ENCODE data around the gene KCNT2. TPM values are rescaled to one million over a fixed set of nuclear protein-coding genes. Genes with fewer than 3 reads are reported as not detected.

KCNT2 gene
- total RNA-seq, 3 donors from 2014 or later, result 0.49 to 2.3 (median 0.60) TPM

- TF ChIP-seq CTCF (IDR thresholded peaks at IDR 0.05), result no peak
- Histone ChIP-seq H3K36me3 (ENCODE audit: low read depth) (no peaks in the 10 kb centered on the region), H3K9me3 (no peaks in the 10 kb centered on the region), H3K4me3 (no peak overlapping the region), H3K4me1 (ENCODE audit: low read depth) (no peaks in the 10 kb centered on the region)
- ATAC-seq, result no peak
- no peak for DNase-seq
- intact Hi-C loops (cut with DNase I, micrococcal nuclease), result no loop called here
Observed at GRCh38 chr1:196477262-196477661, 131.0 kb downstream of the KCNT2 start.

GRCh38 chr1:196467230-196467925 is 140.9 kb downstream of the KCNT2 start:
- DNase-seq (no peak), ATAC-seq (no peak)
- Histone ChIP-seq H3K36me3 (ENCODE audit: low read depth) (no peaks in the 10 kb centered on the region), H3K4me3 (no peak overlapping the region), H3K4me1 (ENCODE audit: low read depth) (no peaks in the 10 kb centered on the region), H3K9me3 (no peaks in the 10 kb centered on the region)
- intact Hi-C loops (cut with DNase I, micrococcal nuclease), result no loop called here
- no peak for TF ChIP-seq CTCF (IDR thresholded peaks at IDR 0.05)

- TF ChIP-seq CTCF (IDR thresholded peaks at IDR 0.05), result no peak
- ATAC-seq (no peak), DNase-seq (no peak)
- H3K9me3 ChIP-seq, result no peaks in the 10 kb centered on the region
- H3K4me3 ChIP-seq, result no peak overlapping the region
- intact Hi-C loops (cut with DNase I, micrococcal nuclease), result no loop called here
- no peaks in the 10 kb centered on the region for H3K4me1 ChIP-seq (ENCODE audit: low read depth)
- H3K36me3 ChIP-seq (ENCODE audit: low read depth), result no peaks in the 10 kb centered on the region
Observed at GRCh38 chr1:196466654-196467053, 141.6 kb downstream of the KCNT2 start.

- H3K9me3 ChIP-seq, result no peaks in the 10 kb centered on the region
- TF ChIP-seq CTCF (IDR thresholded peaks at IDR 0.05), result no peak
- no peaks in the 10 kb centered on the region for H3K36me3 ChIP-seq (ENCODE audit: low read depth)
- H3K4me1 ChIP-seq (ENCODE audit: low read depth), result no peaks in the 10 kb centered on the region
- intact Hi-C loops (cut with DNase I, micrococcal nuclease), result no loop called here
- DNase-seq, result no peak
- H3K4me3 ChIP-seq, result no peak overlapping the region
- no peak for ATAC-seq
Observed at GRCh38 chr1:196466166-196466565, 142.1 kb downstream of the KCNT2 start.

- H3K9me3 ChIP-seq, result no peaks in the 10 kb centered on the region
- no peak for DNase-seq
- no peak for ATAC-seq
- H3K4me1 ChIP-seq (ENCODE audit: low read depth), result no peaks in the 10 kb centered on the region
- H3K4me3 ChIP-seq, result no peak overlapping the region
- H3K36me3 ChIP-seq (ENCODE audit: low read depth), result no peaks in the 10 kb centered on the region
- intact Hi-C loops (cut with DNase I, micrococcal nuclease), result no loop called here
- TF ChIP-seq CTCF (IDR thresholded peaks at IDR 0.05), result no peak
Observed at GRCh38 chr1:196464480-196464941, 143.7 kb downstream of the KCNT2 start.

Measured in mucosa of descending colon (tissue), 3 donors.